HG03442 (cell line): Measurements from ENCODE around the gene IQUB.
"Not testable (repeated sequence)": the region's sequence is repeated elsewhere in the genome, so short reads cannot be mapped to it uniquely, and the experiment has no call there.

Experiments
- ATAC-seq: cut with Tn5 transposase; IDR thresholded peaks from one replicate; pipeline ENCODE4 v1.9.1; 2021; ENCODE audit warnings: mild to moderate bottlenecking, moderate library complexity; ENCODE audit not compliant: unreplicated experiment

Gene IQUB

DNA sequence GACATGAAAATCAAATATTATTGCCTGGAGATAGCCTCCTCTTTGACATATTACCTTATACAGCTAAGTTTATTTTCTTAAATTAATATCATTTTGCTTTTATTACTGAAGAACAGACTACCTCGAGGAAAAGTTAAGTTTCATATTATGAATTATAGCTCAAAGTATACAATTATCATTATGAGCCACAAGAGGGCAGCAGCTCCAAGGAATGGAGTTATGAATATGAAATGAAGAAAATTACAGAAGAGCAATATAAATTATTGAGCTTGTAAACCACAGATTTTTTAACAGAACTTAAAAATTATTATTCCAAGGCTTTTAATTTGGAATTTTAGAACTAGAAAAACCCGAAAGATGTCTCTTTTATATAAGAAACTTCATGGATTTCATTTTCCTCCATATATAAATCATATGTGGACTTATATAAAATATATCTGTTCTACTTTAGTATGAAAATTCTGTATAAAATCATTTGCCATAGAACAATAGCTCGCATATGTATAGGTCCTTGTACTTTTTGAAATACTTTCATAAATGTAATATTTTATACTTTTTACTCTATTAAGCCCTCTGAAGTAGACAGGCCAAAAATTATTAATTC is 40.1 kb downstream of the IQUB start:
- ATAC-seq: peak; percentile 63

DNA sequence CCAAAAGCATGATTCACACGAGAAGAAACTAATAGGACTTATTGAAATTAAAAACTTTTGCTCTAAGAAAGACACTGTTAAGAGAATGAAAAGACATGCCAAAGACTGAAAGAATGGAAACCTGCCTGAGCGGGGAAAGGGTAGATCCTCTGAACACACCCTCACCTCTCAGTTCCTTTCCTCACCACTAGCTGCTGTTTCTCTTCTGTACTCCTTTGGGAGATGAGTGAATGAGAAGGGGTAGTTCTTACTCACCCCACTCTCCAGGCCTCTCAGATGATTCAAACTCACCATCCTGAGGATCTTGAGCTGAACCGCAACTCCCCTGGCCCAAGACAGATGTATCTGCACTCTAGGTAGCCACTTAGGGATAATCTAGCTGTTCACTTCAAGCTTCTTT is 41.9 kb downstream of the IQUB start:
- peak; percentile 90 for ATAC-seq

DNA sequence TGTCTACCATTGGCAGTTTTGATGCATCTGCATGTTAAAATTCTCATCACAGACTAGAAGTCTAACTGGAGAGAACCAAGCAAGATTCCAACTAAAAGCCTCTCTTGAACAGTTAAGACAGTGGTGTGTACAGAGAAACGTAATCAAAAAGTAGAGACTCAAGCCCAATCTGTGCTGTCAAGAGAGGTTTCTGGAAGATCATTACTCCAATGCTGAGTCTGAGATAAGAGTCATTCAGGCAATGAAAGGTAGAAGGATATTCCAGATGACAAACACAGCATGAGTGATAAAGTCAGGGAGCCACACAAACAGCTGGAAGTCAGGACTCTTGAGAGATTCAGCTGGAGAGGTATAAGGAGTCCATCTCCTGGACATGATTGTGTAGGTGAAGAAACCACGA is 48.7 kb downstream of the IQUB start:
- no peak for ATAC-seq

DNA sequence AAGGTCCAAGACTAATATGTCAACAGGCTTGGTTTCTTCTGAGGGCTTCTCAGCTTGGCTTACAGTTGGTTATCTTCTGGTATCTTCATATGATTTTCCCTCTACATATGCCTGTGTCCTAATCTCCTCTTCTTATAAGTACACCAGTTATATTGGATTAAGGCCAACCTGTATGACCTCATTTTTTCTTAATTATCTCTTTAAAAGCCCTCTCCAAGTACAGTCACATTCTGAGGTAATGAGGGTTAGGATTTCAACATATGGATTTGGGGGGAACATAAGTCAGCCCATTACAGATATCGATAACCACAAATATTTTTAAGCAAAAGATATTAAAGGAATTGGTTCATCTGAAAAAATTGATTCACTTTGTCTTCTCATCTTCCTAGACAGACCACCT is 49.2 kb downstream of the IQUB start:
- ATAC-seq: no peak

DNA sequence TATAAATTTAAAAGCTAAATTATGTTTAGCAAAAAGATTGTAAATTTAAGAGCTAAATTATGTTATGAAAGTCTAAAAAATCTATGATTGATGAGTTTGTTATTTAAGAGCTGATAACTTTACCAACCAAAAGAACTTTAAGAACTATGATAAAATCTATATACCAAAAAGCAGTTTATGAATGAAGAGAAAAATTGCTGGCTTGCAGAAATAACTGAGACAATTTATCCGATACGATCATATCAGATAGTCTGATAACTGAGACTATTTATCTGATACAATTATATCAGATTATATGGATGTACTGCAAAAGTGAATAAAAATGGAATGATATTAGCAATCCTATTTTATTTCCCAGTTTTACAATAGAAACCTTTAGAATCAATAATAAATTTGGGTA is 50.2 kb downstream of the IQUB start:
- no peak for ATAC-seq

DNA sequence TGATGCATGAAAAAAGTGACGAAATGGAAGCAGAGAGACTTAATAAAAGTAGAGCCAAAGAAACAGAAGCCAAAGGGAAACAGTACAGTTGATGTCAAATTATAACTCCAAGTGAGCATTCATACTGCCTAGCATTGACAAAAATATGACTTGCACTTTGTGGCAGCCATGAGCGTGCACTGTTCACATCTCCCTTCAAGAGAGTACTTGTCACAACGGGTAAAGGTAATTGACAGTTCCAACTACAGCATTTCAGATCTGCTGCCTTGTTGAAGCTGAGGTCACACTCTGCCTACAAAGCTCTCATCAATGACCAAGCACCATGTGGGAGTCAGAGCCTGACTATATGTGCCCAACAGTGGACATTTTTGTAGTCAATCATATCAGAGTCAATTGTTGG is 54.3 kb downstream of the IQUB start:
- no peak for ATAC-seq

DNA sequence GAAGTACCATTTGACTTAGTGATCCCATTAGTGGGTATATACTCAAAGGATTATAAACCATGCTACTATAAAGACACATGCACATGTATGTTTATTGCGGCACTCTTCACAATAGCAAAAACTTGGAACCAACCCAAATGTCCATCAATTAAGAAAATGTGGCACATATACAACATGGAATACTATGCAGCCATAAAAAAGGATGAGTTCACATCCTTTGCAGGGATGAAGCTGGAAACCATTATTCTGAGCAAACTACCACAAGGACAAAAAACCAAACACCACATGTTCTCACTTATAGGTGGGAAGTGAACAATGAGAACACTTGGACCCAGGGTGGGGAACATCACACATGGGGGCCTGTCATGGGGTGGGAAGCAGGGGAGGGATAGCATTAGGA is 56.3 kb downstream of the IQUB start:
- ATAC-seq: not testable (repeated sequence)

DNA sequence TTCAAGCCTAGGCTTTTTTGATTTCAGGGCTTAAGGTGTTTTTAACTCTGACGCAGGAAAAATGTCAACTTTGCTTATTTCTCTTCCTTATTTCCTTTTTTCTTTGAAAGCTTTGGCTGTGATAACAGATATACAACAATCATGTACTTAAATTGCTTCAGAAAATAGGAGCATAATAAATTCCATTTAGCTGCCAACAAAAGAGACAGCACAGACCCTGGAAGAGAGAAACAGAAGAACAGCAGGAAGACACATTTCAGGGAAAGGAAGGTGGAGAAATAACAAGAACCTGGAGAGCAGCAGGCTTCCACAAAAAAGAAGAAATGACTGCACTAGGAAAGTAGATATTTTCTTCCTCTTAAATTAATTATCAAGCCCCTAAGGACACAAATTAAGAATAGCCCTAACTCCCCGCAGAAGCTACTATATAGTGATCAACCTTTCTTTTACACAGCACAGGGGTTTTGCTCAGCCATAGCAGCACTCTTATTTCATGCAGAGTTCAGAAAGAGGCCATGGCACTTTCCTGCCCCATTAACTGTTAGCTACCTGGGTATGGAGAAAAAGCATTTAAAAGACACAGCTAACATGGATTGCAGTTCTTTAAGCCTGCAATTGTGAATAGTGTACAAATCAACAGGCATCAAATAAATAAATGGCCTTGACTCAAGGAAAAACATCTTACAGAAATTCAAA is 61.5 kb downstream of the IQUB start:
- ATAC-seq: no peak

DNA sequence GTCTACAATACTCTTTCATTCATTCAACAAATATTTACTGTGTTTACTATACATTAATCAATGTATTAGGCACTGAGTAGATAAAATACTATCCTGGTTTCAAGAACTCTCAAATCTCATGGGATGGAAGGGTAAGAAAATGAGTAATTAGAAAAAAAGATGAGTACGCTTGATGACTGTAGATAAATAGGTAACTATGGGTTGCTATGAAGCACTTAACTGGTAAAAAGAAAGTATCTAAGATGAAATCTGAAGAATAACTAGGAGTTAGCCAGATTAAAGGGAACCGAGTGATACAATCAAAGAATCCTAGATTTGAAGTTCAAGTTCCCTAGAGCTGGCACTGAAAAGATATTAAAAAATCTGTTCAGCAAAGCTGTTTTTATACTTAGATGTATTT is 62.1 kb downstream of the IQUB start:
- no peak for ATAC-seq

DNA sequence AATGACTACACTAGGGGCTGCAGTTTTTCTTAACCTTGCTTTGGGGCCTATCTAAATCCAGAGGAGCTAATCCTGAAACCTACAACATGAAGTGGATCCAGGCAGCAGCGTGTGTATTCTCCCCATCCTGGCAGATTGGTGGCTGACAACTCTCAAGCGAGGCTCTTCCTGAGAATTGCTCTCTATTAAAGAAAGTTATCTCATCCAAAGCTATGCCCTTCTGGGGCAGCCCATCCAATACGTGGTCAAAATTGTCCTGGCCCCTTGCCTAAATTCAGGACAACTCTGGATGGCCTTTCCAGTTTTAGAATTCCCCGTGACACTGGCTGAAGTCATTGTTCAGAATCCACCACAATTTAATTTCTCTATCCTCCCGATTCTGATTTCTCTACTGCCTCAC is 66.1 kb downstream of the IQUB start:
- no peak for ATAC-seq

DNA sequence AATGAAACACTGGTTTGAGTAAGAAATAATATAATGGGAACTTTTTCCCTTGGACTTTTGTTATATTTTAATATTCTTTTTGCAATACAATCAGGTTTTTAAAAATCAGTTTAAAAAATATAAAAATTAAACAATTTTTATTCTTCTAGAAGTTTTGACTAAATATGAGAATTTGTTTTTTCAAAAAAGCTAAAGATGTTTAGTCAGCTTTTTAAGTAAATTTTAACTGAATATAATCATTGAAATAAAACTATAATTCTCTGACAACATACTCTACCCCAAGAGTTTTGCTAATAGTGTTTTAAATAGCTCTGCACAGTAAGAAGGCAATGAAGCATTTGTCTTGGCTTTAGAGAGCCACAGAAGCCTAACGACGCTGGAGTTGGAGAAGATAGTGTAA is 70.5 kb downstream of the IQUB start:
- ATAC-seq: no peak

DNA sequence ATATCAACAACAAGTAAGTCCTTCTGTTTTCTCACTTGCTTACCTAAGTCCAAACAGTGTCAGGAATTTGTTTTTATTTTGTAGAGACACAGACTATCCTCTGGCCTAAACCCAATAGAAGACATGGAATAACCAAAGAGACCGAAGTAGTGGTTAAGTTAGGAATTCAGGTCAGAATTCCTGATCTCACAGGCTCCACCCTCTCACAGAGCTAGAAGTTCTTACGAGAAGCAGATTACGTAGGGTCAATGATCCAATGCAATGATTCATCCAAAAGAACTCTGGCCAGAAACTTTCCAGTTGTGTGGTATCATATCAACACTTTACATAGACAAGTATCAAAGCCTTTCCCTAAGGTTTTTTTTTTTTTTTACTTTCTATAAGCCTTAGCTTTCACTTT is 73.8 kb downstream of the IQUB start:
- no peak for ATAC-seq

DNA sequence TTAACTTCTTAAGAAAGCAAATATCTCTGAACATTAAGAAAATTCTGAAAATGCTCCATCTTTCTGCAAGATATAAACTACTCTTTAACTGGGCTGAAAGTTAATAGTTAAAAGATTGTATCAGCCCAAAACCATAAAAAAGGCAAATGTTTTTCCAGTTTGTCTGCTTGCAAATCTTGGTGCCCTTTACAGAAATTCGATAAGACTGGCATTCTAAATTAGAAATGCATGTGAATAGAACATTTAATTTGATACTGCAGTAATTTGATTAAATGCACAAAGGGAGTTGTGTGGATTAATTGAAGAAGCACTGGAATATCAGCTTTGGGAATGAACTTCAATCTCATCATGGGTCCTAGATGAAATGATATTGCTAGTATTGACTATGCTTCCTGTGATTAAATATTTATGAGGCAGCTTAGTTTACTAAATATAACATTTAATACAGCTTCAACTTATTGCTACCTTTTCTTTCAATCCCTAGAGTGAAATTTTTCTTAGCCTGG is 78.4 kb downstream of the IQUB start:
- no peak for ATAC-seq

DNA sequence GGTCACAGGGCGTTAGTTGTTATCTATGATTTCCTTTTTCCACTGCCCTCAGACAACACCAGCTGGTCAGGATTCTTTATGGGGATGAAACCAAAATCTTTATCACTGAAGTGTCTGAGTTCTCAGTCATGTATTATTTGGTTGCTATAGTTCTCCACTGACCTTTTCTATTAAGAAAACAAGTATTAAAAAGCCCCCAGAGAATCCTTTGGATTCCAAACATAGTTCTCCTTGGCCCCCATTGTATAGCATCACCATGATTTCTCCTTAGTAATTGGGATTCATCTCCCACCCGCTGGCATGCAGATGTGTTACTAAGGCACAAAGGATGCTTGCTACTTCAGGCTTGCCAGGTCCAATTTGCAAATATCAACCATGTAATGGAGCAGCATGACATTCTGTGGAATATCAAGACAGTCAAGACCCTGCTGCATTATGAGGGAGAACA is 94.3 kb downstream of the IQUB start:
- no peak for ATAC-seq

DNA sequence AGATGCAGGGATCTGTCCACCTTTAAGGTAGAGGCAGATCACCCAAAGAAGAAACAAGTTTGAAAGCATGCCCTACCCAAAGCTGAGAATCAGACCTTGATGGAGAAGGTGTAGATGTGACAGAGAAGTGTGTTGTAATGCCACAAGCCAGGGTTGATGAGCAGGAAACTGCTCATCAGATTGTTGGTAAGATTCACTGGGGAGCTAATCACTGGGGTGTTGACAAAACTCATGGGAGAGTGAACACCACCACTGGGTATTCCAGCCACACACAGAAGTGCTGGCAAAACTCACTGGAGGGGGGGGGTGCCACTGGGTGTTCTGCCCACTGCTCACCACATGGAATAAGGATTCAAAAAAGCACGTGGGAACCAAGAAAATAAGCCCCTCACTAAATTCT is 95.2 kb downstream of the IQUB start:
- no peak for ATAC-seq

DNA sequence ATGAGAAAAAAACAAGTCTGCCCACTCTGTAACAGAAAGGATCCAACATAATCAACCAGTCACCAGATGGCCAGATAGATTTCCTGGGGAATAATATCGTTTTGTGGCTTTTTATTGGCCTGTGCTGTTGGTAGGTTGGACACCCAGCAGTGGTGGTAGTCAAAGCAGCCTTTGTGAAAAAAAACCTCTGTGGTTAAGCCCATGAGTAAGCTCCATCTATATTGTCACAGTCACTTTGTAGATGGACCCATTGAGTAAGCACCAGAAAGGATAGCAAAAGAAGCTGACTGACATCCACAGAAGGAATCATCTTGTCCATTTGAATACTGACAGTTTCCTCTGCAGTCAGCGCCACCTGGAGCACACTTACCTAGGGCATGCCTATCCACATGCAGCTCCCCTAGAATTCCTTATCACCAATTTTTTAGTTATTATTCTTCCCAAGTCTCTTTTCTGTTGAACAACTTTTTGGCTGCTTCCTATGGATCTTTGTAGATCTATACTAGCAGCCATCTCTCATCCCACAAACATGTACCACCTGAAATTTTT is 96.9 kb downstream of the IQUB start:
- ATAC-seq: no peak

DNA sequence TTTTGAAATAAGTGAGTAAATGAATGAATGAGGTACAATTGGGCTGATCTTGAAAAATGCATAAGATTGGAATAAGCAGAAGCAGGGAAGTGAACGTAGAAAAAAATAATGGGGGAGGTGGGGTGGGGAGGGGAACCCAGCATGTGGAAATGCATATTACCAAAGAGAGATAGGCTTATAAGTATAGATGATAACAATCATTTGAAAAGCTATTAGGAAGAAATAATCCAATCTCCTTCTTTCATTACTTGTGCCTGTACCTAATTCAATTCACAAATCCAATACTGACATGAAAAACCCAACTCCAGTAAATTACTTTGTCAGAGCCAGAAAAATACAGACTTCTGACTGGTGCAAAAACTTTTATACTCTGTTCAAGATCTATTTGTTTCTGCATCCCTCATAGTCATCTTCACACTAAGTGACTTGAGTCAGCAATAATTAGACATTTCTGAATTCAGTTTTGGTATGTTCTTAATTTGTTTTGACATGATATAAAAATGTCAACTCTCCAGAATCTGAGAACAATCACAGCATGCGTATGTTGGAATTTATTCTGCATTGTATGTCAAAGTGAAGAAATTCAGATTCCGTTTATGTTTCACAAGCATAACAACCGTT is 99.2 kb downstream of the IQUB start:
- ATAC-seq: no peak

DNA sequence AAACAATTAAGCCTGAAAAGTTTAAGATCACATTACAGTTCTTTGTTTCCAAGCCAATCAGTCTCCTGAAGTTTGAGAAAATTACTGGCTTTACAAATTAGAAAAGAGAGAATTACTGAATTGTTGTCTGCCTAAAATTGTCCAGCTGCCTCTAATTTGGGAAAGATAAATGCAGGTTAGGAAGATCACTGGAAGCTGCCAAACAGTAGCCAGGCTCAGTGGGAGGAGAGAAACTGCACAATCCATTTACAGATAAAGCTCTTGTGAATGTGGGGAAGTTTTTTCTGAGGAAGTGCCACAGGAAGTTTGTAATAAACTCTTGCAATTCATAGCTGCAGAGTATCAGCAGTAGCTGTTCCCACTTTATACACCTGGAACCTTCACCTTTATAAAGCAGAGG is 100.7 kb downstream of the IQUB start:
- no peak for ATAC-seq

DNA sequence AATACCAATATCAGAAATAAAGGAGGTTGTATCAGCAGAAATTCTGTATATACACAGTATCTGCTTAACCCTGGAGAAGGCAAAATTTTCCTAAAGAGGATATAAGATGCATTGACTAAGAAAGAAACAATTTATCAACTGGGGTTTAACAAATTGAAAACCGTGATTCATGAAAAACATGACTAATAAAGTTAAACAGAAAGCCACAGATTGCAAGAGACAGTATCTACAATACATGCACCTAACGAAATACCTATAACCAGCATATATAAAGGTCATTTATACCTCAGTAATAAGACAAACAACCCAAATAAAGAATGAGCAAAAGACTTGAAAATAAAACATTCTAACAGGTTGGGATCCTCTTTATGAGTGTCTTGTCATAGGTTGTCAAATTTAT is 101.8 kb downstream of the IQUB start:
- no peak for ATAC-seq

DNA sequence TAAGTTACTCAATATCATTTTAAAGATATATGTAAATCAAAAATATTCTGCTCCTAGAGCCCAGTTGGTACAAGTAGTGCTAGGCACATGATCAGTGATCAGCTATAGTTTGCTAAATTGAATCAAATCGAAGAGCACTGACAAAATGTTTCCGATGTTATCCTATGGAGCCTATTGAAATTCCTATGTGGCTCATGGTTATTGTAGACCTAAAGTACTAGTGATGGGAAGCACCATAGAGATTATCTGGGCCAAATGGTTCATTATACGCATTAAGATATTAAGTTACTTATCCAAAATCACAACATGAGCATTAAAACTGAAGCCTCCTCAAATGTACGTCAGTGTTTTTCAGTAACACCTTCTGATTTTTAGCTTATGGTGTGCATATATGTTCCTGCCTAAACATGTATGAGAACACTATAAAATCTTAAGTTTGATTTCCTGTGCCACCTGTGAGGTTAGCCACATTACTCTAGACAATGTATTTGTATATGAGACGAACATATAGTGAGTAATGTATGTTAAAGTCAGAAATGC is 103.2 kb downstream of the IQUB start:
- no peak for ATAC-seq

DNA sequence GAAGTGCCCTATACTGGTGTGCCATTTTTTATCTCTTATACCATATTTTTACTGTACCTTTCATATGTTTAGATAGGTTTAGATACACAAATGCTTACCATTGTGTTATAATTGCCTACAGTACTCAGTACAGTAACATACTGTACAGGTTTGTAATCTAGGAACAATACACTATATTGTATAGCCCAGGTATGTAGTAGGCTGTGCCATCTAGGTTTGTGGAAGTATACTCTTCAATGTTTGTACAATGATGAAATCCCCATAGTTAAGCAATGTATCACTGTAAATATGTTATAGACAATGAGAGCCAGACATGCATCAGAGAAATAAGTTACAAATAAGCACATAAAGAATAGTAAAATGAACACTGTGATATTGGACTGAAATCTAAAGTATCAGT is 109.1 kb downstream of the IQUB start:
- ATAC-seq: no peak

DNA sequence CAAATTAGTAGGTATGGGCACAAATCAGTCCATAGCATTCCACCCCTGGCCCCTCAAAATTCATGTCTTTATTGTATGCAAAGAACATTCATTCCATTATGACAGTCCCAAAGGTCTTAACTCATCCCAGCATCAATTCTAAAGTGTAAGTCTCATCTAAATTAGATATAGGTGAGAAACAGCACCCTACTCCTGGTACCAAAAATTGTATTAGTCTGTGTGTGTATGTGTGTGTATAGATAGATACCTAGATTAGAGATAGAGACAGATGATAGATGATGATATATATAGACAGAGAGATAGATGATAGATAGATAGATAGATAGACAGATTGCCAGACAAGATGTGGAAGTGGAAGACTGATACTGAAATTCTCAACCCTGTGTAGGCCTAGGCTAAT is 109.9 kb downstream of the IQUB start:
- ATAC-seq: no peak
